Measurements from ENCODE around the gene DNAJC30. TPM values are rescaled to one million over a fixed set of nuclear protein-coding genes. Genes with fewer than 3 reads are reported as not detected.
A peak's percentile ranks its signal among the peaks of the same experiment; 100 is the strongest.
"Not testable (repeated sequence)": the region's sequence is repeated elsewhere in the genome, so short reads cannot be mapped to it uniquely, and the experiment has no call there.

DNAJC30 gene
- total RNA-seq, 2 experiments from 2014 or later = 6.1 to 6.3 TPM

GRCh38 chr7:73718905-73719805 is 35.9 kb upstream of the DNAJC30 start, which contains the start of gene STX1A:
Gene STX1A (minus strand): TSS chr7:73719669. CDS start chr7:73719631, 38 bp downstream.
- H3K27ac Mint-ChIP-seq = peak within 1 kb of the TSS; percentile 62
- ChIA-PET CTCF (interaction anchor here (0.6 to 2.3 kb wide), 3 partner anchors 16 to 112 kb away, joined by 3 to 12 read pairs (median 11); no protein-coding TSS in a partner anchor), POLR2A (interaction anchor here (0.8 kb wide), 1 partner anchor 57 kb away, joined by 3 read pairs; no protein-coding TSS in a partner anchor)
- peak within 1 kb of the TSS; percentile 70 for H3K4me3 Mint-ChIP-seq
- H3K9me3 Mint-ChIP-seq = no peaks in the 10 kb centered on the region
- H3K27me3 Mint-ChIP-seq = no peaks in the 10 kb centered on the region
- H3K4me1 Mint-ChIP-seq (ENCODE audit: low read depth) = peaks cover 34% of the 10 kb centered on the region
- intact Hi-C loops (cut with micrococcal nuclease) = loop anchor here (1.0 to 5.0 kb wide), 7 partner anchors 15 to 141 kb away; partner anchors contain the start of genes ABHD11, BUD23, DNAJC30 and TBL2
- DNase-seq = peak; percentile 81
- peaks cover 6% of the 10 kb centered on the region for H3K36me3 Mint-ChIP-seq

- H3K9me3 Mint-ChIP-seq = no peaks in the 10 kb centered on the region
- no peaks in the 10 kb centered on the region for H3K27me3 Mint-ChIP-seq
- intact Hi-C loops (cut with micrococcal nuclease) = loop anchor here (1.0 to 5.0 kb wide), 7 partner anchors 16 to 140 kb away; partner anchors contain the start of genes ABHD11, BUD23, DNAJC30 and TBL2
- peak overlapping the region; percentile 68 for H3K4me3 Mint-ChIP-seq
- peaks cover 6% of the 10 kb centered on the region for H3K36me3 Mint-ChIP-seq
- H3K4me1 Mint-ChIP-seq (ENCODE audit: low read depth) = peaks cover 34% of the 10 kb centered on the region
- DNase-seq = peak; percentile 56
- peak overlapping the region; percentile 62 for H3K27ac Mint-ChIP-seq
- POLR2A ChIA-PET = interaction anchor here (2.0 to 3.6 kb wide), 2 partner anchors 15 to 20 kb away, joined by 7 to 18 read pairs; partner anchors contain the start of gene ABHD11
- CTCF ChIA-PET = interaction anchor here (1.0 to 3.3 kb wide), 3 partner anchors 17 to 111 kb away, joined by 5 to 20 read pairs (median 10); no protein-coding TSS in a partner anchor
Measured at GRCh38 chr7:73718438-73718881, 35.2 kb upstream of the DNAJC30 start.

GRCh38 chr7:73717991-73718405 is 34.7 kb upstream of the DNAJC30 start:
- peaks cover 36% of the 10 kb centered on the region for H3K4me1 Mint-ChIP-seq (ENCODE audit: low read depth)
- no peaks in the 10 kb centered on the region for H3K27me3 Mint-ChIP-seq
- ChIA-PET POLR2A (interaction anchor here (2.0 to 3.6 kb wide), 2 partner anchors 14 to 20 kb away, joined by 7 to 18 read pairs; partner anchors contain the start of gene ABHD11), CTCF (interaction anchor here (1.0 to 3.3 kb wide), 3 partner anchors 17 to 111 kb away, joined by 5 to 20 read pairs (median 10); no protein-coding TSS in a partner anchor)
- DNase-seq = peak; percentile 91
- H3K36me3 Mint-ChIP-seq = peaks cover 6% of the 10 kb centered on the region
- no peaks in the 10 kb centered on the region for H3K9me3 Mint-ChIP-seq
- intact Hi-C loops (cut with micrococcal nuclease) = loop anchor here (1.0 to 5.0 kb wide), 7 partner anchors 15 to 140 kb away; partner anchors contain the start of genes ABHD11, BUD23, DNAJC30 and TBL2
- peak overlapping the region; percentile 62 for H3K27ac Mint-ChIP-seq
- H3K4me3 Mint-ChIP-seq = peak overlapping the region; percentile 68

- Mint-ChIP-seq H3K27me3 (no peaks in the 10 kb centered on the region), H3K4me1 (ENCODE audit: low read depth) (peaks cover 40% of the 10 kb centered on the region), H3K4me3 (peak overlapping the region; percentile 68), H3K9me3 (no peaks in the 10 kb centered on the region), H3K27ac (peak overlapping the region; percentile 62), H3K36me3 (peaks cover 6% of the 10 kb centered on the region)
- intact Hi-C loops (cut with micrococcal nuclease) = loop anchor here (5.0 kb wide), 1 partner anchor 135 kb away; no protein-coding TSS in a partner anchor
- CTCF ChIA-PET = interaction anchor here (0.9 to 3.3 kb wide), 6 partner anchors 15 to 110 kb away, joined by 3 to 20 read pairs (median 5); partner anchors contain the start of genes ABHD11 and VPS37D
- POLR2A ChIA-PET = interaction anchor here (0.5 to 3.6 kb wide), 5 partner anchors 11 to 195 kb away, joined by 3 to 18 read pairs (median 3); partner anchors contain the start of genes ABHD11 and BAZ1B
- DNase-seq = no peak
Measured at GRCh38 chr7:73717025-73717807, 34.0 kb upstream of the DNAJC30 start.

GRCh38 chr7:73716318-73716890 is 33.2 kb upstream of the DNAJC30 start:
- DNase-seq = no peak
- peak overlapping the region; percentile 7 for H3K4me3 Mint-ChIP-seq
- peaks cover 6% of the 10 kb centered on the region for H3K36me3 Mint-ChIP-seq
- no peaks in the 10 kb centered on the region for H3K27me3 Mint-ChIP-seq
- H3K9me3 Mint-ChIP-seq = no peaks in the 10 kb centered on the region
- intact Hi-C loops (cut with micrococcal nuclease) = loop anchor here (5.0 kb wide), 1 partner anchor 136 kb away; no protein-coding TSS in a partner anchor
- POLR2A ChIA-PET = interaction anchor here (0.5 to 3.6 kb wide), 5 partner anchors 10 to 90 kb away, joined by 3 to 18 read pairs (median 7); partner anchors contain the start of gene ABHD11
- CTCF ChIA-PET = interaction anchor here (0.9 to 3.3 kb wide), 6 partner anchors 9 to 109 kb away, joined by 3 to 20 read pairs (median 5); partner anchors contain the start of genes ABHD11 and VPS37D
- H3K27ac Mint-ChIP-seq = peak overlapping the region; percentile 28
- H3K4me1 Mint-ChIP-seq (ENCODE audit: low read depth) = peaks cover 40% of the 10 kb centered on the region

- ChIA-PET POLR2A (interaction anchor here (1.7 to 3.6 kb wide), 2 partner anchors 9 to 12 kb away, joined by 8 to 18 read pairs; no protein-coding TSS in a partner anchor), CTCF (interaction anchor here (1.0 to 3.3 kb wide), 5 partner anchors 9 to 109 kb away, joined by 4 to 20 read pairs (median 5); partner anchors contain the start of genes ABHD11 and VPS37D)
- no peaks in the 10 kb centered on the region for H3K9me3 Mint-ChIP-seq
- peaks cover 40% of the 10 kb centered on the region for H3K4me1 Mint-ChIP-seq (ENCODE audit: low read depth)
- H3K4me3 Mint-ChIP-seq = peak overlapping the region; percentile 35
- intact Hi-C loops (cut with micrococcal nuclease) = loop anchor here (1.0 to 5.0 kb wide), 2 partner anchors 9 to 137 kb away; no protein-coding TSS in a partner anchor
- peaks cover 6% of the 10 kb centered on the region for H3K36me3 Mint-ChIP-seq
- H3K27ac Mint-ChIP-seq = peak overlapping the region; percentile 69
- peak; percentile 89 for DNase-seq
- no peaks in the 10 kb centered on the region for H3K27me3 Mint-ChIP-seq
Measured at GRCh38 chr7:73715648-73716317, 32.5 kb upstream of the DNAJC30 start.

- H3K4me3 Mint-ChIP-seq; DNase-seq; H3K27me3 Mint-ChIP-seq; H3K36me3 Mint-ChIP-seq; H3K27ac Mint-ChIP-seq; intact Hi-C loops (cut with micrococcal nuclease); H3K9me3 Mint-ChIP-seq: not testable (repeated sequence)
- peaks cover 36% of the 10 kb centered on the region for H3K4me1 Mint-ChIP-seq (ENCODE audit: low read depth)
- ChIA-PET POLR2A (interaction anchor here (0.6 to 1.0 kb wide), 2 partner anchors 18 to 93 kb away, joined by 3 read pairs; no protein-coding TSS in a partner anchor), CTCF (interaction anchor here (0.8 to 1.5 kb wide), 3 partner anchors 11 to 270 kb away, joined by 3 to 4 read pairs (median 3); no protein-coding TSS in a partner anchor)
Measured at GRCh38 chr7:73713319-73713718, 30.1 kb upstream of the DNAJC30 start.

GRCh38 chr7:73712773-73713172 is 29.5 kb upstream of the DNAJC30 start:
- CTCF ChIA-PET = interaction anchor here (1.0 kb wide), 1 partner anchor 106 kb away, joined by 4 read pairs; no protein-coding TSS in a partner anchor

GRCh38 chr7:73708961-73709549 is 25.8 kb upstream of the DNAJC30 start:
- DNase-seq = no peak
- Mint-ChIP-seq H3K27ac (no peak overlapping the region), H3K9me3 (no peaks in the 10 kb centered on the region), H3K27me3 (no peaks in the 10 kb centered on the region), H3K4me3 (no peak overlapping the region), H3K4me1 (ENCODE audit: low read depth) (peaks cover 16% of the 10 kb centered on the region), H3K36me3 (no peaks in the 10 kb centered on the region)
- intact Hi-C loops (cut with micrococcal nuclease) = no loop called here
- ChIA-PET POLR2A (no interaction called here), CTCF (interaction anchor here (1.0 kb wide), 1 partner anchor 16 kb away, joined by 3 read pairs; no protein-coding TSS in a partner anchor)

More at GRCh38 chr7:73712773-73713172, 29.5 kb upstream of the DNAJC30 start:
- no peaks in the 10 kb centered on the region for H3K9me3 Mint-ChIP-seq
- H3K4me3 Mint-ChIP-seq = no peak overlapping the region
- H3K27me3 Mint-ChIP-seq = no peaks in the 10 kb centered on the region
- peaks cover 31% of the 10 kb centered on the region for H3K4me1 Mint-ChIP-seq (ENCODE audit: low read depth)
- no peak for DNase-seq
- peaks cover 6% of the 10 kb centered on the region for H3K36me3 Mint-ChIP-seq
- intact Hi-C loops (cut with micrococcal nuclease) = no loop called here
- H3K27ac Mint-ChIP-seq = no peak overlapping the region
- POLR2A ChIA-PET = no interaction called here
